Measurements from ENCODE around the gene TSPAN18.

GRCh38 chr11:44828296-44828695 is 101.5 kb downstream of the TSPAN18 start:
- TF ChIP-seq POLR2A (IDR thresholded peaks at IDR 0.05) (no peak), POLR2AphosphoS5 (IDR thresholded peaks at IDR 0.05) (no peak)
- TF ChIP-seq, protein P1, sequence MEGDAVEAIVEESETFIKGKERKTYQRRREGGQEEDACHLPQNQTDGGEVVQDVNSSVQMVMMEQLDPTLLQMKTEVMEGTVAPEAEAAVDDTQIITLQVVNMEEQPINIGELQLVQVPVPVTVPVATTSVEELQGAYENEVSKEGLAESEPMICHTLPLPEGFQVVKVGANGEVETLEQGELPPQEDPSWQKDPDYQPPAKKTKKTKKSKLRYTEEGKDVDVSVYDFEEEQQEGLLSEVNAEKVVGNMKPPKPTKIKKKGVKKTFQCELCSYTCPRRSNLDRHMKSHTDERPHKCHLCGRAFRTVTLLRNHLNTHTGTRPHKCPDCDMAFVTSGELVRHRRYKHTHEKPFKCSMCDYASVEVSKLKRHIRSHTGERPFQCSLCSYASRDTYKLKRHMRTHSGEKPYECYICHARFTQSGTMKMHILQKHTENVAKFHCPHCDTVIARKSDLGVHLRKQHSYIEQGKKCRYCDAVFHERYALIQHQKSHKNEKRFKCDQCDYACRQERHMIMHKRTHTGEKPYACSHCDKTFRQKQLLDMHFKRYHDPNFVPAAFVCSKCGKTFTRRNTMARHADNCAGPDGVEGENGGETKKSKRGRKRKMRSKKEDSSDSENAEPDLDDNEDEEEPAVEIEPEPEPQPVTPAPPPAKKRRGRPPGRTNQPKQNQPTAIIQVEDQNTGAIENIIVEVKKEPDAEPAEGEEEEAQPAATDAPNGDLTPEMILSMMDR (IDR thresholded peaks at IDR 0.05), result no peak
